Anterior cingulate cortex (tissue), 58 donors: ENCODE measurements around the gene ENHO.
"Not testable (repeated sequence)": the region's sequence is repeated elsewhere in the genome, so short reads cannot be mapped to it uniquely, and the experiment has no call there.

ENCODE experiments used
- DNase-seq, 58 donors: peaks; one replicate each; lab custom pipeline; 2025; lab: John Stamatoyannopoulos, UW

Gene ENHO

DNA sequence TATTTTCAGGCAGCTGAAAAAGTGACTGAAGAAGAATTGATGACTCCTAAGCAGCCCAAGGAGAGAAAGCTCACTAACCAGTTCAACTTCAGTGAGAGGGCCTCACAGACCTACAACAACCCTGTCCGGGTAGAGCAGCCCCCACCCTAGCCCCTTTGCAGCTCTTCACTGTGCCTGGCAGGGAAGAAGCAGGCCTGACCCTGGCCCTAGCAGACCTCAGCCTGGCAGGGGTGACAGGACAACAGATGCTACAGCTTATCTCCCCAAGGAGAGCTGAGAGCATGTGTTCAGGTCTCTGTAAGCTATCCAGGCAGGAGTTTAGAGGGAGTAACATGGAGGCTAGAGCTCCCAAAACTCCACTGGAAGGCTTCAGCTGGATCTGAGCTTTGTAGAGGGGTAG is 32.4 kb downstream of the ENHO start:
- no peak for DNase-seq

DNA sequence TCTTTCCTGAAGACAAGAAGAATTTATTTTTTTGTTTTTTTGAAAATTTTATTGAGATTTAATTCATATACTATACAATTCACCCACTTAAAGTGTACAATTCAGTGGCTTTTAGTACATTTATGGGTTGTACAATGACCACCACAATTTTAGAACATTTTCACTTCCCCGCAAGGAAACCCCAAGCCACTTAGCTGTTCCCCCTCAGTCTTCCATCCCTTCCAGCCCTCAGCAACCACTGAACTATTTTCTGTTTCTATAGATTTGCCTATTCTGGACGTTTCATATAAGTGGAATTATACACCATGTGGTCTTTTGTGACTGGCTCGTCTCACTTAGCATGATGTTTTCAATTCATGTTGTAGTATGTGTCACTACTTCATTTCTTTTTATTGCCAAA is 36.2 kb downstream of the ENHO start:
- no peak for DNase-seq

DNA sequence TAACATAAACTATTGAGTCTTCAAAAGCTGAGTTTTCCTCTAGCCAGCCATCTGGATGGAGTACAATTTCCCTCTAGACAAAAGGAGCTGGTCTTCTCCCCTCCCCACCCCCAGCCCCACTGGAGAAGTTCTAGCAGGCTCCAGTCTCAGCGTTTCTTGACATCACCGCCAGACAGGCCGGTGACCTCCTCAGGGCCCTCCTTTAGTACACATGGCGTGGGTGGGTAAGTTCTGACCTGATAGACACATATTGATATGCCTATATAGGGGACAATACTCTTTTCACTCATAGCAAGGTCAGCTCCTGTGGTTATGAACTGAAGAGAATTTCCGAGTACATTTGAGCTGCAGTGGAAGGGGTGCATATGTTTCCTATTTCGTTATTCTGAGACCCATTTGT is 37.0 kb downstream of the ENHO start:
- DNase-seq, result no peak

DNA sequence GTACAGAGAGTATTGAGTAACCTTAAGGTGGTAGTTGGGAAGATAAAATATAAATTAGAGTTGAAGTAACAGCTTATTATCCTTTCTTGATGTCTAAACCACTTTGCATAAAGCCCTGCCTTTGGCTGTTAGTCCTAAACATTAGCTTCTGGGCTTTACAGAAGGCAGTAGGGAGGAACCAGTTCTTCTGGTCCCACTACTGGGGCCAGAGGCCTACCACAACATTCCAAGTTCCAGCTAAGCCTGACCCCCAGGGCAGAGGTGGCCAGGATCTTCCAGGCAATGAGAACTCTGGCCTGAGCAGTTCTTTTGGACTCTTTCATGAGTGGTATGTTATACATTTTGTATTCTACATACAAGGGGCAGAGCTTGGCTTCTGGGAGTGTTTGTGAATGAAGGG is 38.1 kb downstream of the ENHO start:
- no peak for DNase-seq

DNA sequence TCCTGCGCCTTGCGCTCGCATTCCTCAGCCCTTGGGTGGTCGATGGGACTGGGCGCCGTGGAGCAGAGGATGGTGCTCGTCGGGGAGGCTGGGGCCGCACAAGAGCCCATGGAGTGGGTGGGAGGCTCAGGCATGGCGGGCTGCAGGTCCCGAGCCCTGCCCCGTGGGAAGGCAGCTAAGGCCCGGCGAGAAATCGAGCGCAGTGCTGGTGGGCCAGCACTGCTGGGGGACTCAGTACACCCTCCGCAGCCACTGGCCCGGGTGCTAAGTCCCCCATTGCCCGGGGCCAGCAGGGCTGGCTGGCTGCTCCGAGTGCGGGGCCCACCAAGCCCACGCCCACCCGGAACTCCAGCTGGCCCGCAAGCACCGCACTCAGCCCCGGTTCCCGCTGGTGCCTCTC is 40.0 kb downstream of the ENHO start:
- DNase-seq, result not testable (repeated sequence)

DNA sequence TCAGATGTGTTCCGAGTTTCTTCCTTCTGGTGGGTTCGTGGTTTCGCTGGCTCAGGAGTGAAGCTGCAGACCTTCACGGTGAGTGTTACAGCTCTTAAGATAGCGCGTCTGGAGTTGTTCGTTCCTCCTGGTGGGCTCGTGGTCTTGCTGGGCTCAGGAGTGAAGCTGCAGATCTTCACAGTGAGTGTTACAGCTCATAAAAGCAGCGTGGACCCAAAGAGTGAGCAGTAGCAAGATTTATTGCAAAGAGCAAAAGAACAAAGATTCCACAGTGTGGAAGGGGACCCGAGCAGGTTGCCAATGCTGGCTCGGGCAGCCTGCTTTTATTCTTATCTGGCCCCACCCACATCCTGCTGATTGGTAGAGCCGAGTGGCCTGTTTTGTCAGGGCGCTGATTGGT is 41.2 kb downstream of the ENHO start:
- DNase-seq, result not testable (repeated sequence)

DNA sequence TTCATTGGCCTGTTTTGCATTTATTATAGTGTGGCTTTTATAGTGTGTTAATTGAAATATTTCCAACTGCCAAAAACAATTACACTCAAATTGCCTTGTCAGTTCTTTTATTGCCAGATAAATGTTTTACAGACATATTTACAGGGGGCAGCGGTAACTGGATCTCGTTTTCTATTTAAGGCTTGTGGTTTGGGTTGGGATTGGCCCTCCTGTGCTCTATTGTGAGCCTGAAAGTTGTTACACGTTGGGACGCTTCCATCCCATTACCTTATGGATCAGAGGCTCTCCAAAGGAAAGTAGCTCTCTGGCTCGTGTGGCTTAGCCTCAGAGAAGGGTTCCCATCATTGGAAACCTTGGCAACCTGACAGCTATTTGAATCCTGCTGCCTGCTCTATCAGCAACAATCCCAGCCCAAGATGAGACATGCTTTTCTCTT is 43.3 kb downstream of the ENHO start:
- no peak for DNase-seq

DNA sequence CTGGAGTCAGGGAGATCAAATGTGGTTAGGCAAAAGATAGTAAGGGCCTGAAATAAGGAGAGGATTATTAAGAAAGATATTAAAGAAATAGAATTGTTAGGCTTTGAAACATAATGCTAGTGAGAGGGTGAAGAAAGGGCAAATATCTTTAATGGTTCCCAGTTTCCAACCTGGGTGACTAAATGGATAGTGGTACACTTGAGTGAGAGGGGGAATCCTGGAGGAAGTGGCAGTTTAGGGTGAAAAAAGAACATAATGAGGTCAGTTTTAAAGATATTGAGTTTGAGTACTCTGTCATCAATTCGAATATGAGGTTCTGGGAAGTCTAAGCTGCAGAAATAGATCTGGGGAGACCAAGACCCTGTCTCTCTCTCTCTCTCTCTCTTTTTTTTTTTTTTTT is 45.2 kb downstream of the ENHO start:
- DNase-seq, result no peak

DNA sequence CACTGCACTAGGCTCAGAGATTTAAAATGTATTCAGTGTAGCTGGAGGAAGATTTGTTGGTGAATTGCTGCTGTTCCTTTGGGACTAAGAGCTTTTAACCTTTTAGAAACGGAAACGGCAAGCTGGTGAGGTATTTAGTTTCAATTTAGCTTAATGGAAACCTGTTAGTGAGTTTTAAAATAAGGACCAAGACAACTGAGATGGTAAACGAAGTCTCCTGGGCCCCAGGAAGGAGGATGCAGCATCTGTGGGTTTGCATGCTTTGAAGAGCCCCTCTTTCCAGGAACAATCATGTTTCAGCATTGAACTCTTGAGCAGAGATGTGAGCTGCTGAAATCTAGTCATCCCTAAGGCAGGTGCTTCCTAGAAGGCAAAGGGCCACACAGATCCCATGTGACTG is 47.7 kb downstream of the ENHO start:
- no peak for DNase-seq
